ENCODE data around the gene UBE2Q2. TPM values are rescaled to one million over a fixed set of nuclear protein-coding genes. Genes with fewer than 3 reads are reported as not detected.

The UBE2Q2 gene
- polyA plus RNA-seq, 3 donors = 10.2 to 44.0 (median 16.9) TPM

DNA sequence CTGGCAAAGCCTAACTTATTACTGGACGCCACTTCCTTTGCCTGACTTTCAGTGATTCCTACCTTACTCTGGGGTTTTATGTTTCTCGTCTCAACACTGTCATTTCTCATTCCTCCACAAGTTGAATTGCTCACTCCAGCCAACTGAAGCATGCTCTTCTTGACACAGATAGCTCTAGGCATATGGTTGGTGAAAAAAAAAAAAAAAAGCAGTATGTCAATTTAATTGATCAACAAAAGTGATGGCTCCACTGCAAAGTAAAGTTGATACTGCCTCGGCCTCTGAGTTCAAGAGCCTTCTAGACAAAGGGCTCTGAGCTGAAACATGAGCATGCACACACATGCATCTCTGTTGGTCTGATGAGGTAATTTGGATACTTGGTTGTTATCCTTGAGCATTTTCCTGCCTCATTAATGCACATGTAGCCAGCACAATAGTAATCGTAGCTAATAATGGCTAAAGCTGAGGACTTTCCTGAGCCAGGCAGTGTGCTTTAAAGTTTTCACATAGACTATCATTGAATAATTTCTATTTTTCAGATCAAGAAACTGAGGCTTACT is 21.4 kb upstream of the UBE2Q2 start:
- WGBS, 3 donors = 91 to 94% (median 93%) methylated on average over 4 of the region's 4 CpGs
- no peak overlapping the region for H3K27ac ChIP-seq (ENCODE audit: low read depth, low read length)

DNA sequence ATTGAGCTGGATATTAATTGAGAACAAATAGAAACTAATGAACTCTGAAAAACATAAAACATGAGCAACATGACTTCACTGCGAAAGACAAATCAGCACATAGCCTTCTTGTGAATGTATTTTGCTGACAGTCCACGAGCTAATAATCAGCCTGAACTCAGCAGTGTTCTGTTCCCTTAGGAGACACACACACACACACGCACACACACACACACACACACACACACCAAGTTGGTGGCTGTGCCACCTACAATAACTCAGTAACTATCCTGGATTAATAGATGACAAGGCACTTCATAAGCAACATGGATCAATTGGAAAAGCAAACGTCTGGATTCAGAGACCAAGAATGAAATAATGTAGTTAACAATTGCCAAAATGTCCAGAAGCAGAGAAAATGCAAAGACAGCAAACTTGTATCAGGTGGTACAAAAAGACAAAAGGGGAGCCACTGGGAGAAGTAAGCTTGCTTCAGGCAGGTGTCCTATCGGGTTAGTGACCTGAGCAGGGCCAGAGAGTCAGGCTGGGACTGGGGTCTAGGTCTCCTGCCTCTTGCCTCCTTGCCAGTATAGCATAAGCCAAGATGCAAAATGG is 20.5 kb upstream of the UBE2Q2 start:
- no peak overlapping the region for H3K27ac ChIP-seq (ENCODE audit: low read depth, low read length)
- 74 to 83% (median 79%) methylated on average over 5 of the region's 5 CpGs for WGBS, 3 donors

DNA sequence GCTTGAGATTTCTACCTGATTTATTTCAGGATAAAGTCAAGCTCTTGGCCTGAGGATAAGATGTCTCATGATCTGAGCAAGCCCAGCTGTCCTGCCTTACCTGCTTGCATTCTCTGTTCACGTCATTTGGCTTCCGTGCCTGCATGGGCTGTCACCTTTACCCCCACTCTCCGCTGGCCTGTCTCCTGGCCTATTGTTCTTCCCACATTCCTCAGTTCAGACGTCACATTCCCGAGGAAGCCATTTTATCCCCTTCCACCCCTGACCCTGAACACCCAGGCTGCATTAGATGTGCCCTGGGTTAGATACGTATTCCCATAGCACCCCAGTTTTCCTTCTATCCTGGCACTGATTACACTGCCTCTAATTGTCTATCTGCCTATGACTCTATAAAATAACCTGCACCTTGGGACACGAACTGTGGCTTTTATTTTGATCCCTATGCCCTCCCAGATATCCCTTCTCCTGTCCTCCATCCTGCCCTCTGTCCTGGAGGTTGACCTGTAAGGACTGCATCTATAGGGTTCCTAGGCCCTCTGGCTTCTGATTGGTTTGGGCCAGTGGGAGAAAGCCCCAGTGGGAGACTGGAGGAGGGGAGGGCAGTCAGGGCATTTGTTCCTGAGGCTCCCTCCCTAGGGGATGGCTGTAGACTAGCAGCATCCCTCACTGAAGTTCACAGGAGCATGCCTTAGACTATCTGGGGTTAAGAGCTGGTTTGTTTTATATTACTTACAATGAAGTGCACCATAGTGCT is 19.2 kb upstream of the UBE2Q2 start:
- 52 to 70% (median 62%) methylated on average over 7 of the region's 7 CpGs for WGBS, 3 donors
- H3K27ac ChIP-seq (ENCODE audit: low read depth, low read length) = no peak overlapping the region

DNA sequence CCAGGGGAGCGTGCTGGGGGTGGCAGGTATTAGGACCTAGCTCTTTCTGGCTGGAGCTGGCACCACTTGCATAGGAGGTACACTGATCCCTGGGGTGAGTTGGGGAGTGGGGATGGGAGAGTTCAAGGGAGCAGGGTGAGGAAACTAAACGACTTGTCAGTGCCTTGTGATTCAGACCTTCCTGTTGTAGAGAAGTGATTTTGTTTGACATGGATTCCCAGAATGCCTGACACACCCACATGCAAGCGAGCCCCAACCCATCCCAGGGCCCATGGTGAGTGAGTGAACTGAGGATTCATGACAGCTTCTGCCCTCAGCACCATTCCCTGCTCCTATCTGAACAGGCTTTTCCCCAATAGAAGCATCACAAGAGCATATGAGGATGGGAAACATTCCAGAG is 15.6 kb upstream of the UBE2Q2 start:
- 62 to 80% (median 62%) methylated on average over 3 of the region's 3 CpGs for WGBS, 3 donors
- no peak overlapping the region for H3K27ac ChIP-seq (ENCODE audit: low read depth, low read length)

DNA sequence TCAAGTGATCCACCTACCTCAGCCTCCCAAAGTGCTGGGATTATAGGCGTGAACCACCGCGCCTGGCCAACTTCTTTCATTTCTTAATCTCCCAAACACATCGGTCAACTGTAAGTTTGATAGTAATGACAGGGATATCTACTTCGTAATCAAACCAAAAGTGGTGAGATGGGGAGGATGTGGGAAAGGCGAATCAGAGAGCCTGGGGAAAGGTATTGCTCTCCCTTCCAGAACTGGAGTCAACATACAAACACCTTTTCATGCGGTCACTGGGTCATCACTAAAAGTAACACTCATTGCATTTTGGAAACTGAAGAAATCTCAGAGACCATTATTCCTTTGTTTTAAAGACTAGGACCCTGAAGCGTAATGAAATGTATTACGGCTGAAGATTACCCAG is 14.8 kb upstream of the UBE2Q2 start:
- no peak overlapping the region for H3K27ac ChIP-seq (ENCODE audit: low read depth, low read length)
- 87 to 97% (median 91%) methylated on average over 9 of the region's 9 CpGs for WGBS, 3 donors

DNA sequence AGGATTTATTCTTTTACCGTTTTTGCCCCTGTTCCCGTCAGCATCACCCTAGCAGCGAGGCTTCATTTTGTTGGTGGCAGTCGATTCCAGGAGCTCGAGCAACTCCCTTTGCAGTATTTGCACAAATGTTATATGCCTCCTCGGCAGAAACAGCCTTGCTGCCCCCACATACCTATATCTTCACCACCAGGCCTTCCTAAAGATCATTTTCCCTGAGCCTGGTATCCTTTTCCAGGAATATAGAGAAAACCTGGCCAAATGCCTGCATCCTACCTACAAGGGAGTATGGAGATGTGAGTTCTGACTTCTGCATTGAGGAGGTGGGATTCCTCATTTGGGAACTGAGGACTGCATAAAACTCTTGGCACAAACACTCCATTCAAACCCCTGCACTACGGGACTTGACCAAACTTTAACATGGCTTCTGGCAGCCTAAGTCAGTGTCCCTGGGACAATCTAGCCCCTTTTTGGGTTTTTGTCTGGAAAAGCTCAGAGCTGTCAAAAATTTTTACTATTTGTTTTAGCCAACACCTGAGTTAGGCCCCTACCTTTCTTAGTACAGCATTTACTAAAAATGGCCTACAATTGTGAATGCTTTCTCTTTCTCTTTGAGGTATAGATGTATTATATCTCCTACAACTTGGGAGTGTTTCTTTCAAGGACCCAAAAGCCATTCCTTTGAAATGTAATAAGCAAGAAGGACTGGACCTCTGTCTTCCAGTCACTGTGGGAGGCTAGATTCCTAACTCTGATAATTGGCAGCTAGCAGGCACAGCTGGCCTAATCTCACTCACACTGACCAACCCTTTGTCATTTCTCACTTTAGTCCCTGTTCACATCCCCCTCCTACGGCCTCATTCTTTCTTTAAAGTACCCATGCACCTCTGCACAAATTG is 12.1 kb upstream of the UBE2Q2 start:
- 83 to 87% (median 84%) methylated on average over 8 of the region's 8 CpGs for WGBS, 3 donors
- no peak overlapping the region for H3K27ac ChIP-seq (ENCODE audit: low read depth, low read length)

DNA sequence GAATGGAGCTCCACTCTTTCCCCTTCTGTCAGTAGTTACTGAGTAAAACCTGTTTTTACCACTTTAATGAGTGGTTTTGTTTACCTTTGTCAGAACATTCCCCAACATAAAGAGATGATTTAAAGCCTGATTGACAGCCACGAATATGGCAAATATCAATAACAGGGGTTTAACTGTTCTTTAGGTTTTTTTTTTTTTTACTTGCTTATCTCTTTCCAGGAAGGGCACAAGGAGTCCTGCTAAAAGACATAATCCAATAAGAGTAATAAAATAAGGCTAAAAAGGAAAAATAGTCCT is 11.5 kb upstream of the UBE2Q2 start:
- H3K27ac ChIP-seq (ENCODE audit: low read depth, low read length) = no peak overlapping the region
- 36 to 80% (median 76%) methylated on average over 1 of the region's 1 CpG for WGBS, 3 donors

DNA sequence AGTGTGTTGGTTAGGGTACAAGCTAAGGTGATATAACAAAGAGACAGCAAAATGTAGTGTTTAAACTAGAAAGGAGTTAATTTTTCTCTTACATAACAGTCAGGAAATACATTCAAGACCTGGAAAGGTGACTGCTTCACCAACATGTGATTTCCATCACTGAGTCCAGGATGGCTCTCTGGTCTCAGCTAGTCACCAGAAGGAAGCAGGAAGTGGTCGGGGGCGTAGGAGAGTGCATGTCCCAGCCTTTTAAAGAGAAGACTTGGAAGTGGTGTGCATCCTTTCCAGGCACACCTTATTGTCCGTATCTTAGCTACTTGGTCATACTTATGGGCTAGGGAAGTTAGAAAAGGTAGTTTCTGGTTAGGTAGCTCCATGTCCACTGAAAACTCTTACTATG is 11.1 kb upstream of the UBE2Q2 start:
- 64 to 87% (median 69%) methylated on average over 3 of the region's 3 CpGs for WGBS, 3 donors
- no peak overlapping the region for H3K27ac ChIP-seq (ENCODE audit: low read depth, low read length)

DNA sequence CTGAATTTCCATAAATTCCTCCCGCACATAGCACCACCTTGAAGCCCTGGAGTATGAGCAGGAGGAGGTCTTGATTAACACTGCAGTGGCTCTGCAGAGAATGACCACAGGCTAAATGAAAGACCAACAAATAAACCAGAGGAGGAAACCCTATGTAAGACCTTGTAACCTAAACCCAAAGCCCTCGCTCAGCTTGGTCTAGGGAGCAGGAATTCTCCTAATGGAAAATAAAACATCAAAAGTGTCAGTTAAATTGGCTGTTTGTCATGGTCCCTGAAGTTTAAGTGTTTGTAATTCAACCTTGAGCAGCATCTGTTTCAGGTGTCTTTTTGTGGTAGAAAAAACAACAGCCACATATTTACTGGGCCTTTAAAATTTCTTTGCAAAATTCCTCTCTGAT is 9.2 kb upstream of the UBE2Q2 start:
- WGBS, 3 donors = 97 to 100% (median 98%) methylated on average over 2 of the region's 2 CpGs
- no peak overlapping the region for H3K27ac ChIP-seq (ENCODE audit: low read depth, low read length)

DNA sequence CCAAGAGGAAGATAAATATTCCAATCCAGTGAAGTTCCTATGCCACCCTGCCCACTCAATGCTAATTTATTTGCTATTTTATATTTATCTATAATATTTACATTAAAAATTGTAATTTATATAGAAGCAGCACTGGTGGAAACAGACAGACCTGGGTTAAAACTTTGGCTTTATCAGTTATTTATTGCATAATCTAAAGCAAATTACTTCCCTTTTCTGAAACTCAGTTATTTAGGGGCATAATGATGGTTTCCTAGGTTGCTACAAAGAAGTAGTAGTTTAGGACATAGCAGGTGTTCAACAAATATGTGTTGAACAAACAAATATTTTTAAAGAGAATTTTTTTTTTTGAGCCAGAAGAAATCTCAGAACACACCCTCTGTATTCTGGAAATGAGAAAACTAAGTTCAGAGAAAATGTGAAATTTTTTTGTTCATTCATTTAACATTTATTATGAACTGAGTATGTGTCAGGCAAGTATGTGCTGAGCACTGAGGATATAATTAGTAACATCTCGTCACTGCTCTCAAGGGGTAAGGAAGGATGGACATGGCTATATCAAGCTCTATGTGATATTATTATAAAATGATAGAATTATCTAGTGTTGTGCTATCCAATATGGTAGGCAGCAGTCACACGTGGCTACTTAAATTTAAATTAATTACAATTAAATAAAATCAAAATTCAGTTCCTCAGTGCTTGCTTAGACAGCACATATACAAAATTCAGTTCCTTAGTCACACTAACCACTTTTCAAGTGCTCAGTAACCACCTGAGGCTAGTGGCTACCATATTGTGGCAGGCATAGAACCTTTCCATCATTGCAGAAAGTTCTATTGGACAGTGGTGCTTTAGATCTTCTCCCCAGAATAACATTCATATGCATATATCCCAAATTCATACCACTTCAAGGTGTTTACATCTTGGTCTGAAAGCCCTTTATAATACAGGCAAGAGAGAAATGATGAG is 7.0 kb upstream of the UBE2Q2 start:
- no peak overlapping the region for H3K27ac ChIP-seq (ENCODE audit: low read depth, low read length)
- WGBS, 3 donors = 47 to 68% (median 63%) methylated on average over 2 of the region's 2 CpGs

DNA sequence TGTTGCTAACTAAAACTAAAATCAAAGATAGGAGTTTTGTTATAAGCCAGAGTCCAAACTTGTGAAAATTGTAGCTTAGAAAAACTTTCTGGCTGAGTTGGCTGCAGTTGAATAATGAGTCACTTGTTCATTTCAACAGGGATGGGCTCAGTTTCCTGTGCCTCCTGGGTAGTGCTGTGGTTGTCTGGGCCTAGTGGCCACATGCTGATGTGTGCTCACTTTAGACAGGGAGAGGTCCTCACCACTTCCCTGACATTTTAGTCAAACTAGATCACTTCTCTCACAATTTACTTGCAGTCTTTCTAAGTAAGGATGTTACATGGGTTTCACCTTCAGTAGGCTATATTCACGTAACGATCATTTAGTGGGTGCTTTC is 6.3 kb upstream of the UBE2Q2 start:
- no peak overlapping the region for H3K27ac ChIP-seq (ENCODE audit: low read depth, low read length)
- 73 to 95% (median 83%) methylated on average over 2 of the region's 2 CpGs for WGBS, 3 donors

DNA sequence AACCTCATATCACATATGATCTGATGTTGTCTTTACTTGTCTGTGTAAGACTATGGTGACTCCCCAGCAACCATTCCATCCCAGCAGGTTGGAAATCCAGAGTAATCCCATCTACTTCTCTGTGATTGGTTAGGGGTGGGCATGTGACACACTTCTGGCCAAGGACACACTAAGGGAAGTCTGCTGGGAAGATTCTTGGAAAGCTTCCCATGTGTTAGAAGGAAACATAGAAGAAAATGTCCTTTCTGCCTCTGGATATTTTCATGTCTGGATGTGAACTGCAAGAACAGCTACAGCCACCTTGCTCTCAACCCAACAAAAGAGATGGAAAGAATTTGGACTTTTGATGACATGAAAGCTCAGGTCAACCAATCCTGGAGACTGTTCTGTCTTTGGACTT is 2.6 kb upstream of the UBE2Q2 start:
- no peak overlapping the region for H3K27ac ChIP-seq (ENCODE audit: low read depth, low read length)

DNA sequence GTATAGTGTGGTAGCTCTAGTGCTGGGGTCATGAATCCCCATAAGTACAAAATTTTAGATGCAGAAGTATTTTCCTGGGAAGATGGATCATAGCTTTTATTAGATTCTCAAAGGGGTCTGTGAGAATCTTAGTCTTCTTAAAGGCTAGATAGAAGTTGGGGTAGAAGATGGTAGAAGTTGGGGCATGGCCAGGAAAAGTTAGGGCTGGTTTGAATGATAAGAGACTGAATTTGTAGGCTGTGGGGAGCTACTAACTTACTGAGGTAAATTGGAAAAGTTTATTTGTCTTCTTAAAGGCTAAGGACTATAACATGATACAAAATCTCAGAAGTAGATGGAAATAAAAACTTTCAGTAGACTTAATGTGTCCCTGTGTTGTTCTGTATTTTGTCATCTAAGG is 1.6 kb upstream of the UBE2Q2 start:
- H3K27ac ChIP-seq (ENCODE audit: low read depth, low read length) = no peak overlapping the region

DNA sequence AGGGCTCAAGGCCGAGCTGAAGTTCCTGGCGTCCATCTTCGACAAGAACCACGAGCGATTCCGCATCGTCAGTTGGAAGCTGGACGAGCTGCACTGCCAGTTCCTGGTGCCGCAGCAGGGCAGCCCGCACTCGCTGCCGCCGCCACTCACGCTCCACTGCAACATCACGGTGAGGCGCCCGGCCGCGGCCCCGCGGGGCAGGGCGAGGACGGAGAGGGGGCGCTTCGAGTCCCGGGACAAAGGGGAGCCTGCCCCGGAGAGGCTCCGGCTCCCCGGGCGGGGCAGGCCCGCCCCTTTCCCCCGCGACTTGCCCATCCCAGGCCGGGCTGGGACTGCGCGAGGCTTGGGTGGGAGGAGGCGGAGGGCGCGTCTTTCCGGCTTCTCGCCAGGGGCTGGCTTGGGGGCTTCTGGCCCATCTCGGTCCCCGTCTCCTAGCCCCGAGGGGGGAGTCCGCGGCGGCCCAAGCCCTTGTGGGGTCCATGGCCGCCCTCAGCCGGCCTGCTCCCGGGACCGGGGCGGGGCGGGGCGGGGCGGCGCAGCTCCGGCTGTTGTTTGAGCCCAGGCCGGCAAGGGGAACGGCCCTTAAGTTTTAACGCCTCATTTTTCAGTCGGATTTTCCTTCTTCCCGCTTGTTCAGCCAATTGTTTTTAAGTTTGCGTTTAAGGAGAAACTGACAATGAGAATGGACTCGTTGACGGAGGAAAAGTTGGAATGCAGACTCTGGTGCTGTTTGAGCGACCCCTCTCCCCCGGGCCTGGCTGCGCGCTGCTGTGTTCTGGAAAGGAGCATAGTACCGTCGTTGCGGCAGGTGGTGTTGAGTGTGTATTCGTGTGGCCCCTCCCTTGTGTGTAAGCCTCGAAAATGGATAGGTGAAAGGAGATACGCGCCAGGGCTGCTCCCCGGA is 683 bp downstream of the UBE2Q2 start:
- 1% methylated on average over 64 to 77 of the region's 77 CpGs for WGBS, 3 donors

DNA sequence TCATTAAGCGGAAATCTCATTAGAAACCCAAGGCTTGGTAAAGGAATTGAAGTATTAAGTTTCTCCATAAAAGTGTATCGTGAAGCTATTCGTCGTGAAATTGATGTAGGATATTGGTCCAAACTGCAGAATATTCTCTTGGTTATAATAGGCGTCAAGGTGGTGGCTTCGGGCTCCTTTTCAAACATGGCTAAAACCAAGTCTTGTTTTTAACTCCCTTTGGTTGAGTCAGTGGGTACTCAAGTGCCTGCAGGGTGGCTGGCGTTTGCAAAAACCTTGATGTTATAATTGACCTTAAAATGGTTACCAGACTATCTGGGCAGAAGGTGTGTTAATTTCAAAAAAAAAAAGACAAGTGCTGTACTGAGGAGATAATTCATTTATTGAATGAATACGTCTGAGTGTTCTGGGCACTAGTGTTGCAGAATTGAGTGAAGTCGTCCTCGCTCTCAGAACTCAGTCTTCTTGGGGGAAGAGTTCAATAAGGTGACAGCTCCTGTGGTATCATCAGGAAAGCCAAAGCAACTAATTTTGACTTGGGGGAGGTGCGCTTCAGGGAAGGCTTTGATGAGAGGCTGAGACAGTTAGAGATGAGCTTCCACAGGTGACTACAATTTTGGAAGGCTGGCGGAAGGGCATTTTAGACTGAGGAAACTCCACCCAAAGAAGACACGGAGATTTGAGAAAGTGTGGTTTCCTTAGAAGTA is 1.5 kb downstream of the UBE2Q2 start:
- WGBS, 3 donors = 40 to 48% (median 48%) methylated on average over 13 of the region's 13 CpGs
- H3K27ac ChIP-seq (ENCODE audit: low read depth, low read length) = no peak overlapping the region

More for the DNA sequence above, 683 bp downstream of the UBE2Q2 start:
- peak overlapping the region; percentile 81 for H3K27ac ChIP-seq (ENCODE audit: low read depth, low read length)

DNA sequence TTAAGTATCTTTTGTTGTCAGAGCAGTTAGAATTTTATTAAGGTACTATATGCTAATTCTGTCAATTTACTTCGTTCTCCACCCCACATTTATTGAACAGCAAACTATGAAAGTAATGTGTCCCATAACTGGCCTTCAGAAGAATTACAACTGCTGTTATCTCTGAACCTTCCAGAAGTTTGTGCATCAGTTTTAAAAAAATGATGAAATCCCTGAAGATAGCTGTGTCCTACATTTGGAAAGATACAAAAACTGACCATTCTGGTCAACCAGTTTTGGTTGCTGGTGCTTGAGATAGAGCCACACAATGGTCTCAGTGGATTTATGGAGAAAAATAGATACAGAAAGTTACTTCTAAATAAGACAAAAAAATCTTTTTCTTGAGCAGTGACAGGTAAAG is 5.9 kb downstream of the UBE2Q2 start:
- WGBS, 3 donors = 72 to 97% (median 94%) methylated on average over 1 of the region's 1 CpG
- no peak overlapping the region for H3K27ac ChIP-seq (ENCODE audit: low read depth, low read length)

DNA sequence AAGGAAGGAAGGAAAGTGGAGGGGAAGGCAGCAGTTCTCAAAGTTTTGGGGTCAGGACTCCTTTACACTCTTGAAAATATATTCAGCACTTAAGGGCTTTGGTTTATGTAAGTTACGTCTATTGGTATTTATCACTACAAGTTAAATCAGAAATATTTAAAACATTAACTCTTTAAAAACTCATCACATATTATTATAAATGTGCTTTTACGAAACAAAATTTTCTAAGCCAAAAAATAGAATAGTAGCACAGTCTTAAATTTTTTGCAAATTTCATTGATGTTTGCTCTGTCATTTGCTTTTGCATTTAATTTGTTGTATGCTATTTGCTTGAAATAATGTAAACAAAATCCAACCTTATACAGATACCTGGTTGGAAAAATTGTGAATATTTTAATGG is 7.5 kb downstream of the UBE2Q2 start:
- WGBS, 3 donors = 92 to 98% (median 93%) methylated on average over 2 of the region's 2 CpGs
- H3K27ac ChIP-seq (ENCODE audit: low read depth, low read length) = no peak overlapping the region
